ENCODE measurements around the gene TOPBP1.

DNA sequence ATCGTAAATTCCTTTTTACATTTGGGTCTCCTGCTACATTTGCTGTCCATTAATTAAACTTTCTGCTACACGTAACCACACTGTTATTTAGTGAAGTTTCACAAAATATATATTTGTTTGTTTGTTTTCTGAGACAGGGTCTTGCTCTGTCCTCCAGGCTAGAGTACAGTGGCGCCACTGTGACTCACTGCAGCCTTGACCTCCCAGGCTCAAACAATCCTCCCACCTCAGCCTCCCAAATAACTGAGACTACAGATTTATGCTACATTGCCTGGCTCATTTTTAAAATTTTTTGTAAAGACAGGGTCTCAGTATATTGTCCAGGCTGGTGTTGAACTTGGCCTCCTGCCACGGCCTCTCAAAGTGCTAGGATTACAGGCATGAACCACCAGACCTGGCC lies 20.5 kb downstream of the TOPBP1 start:
- TF ChIP-seq, protein P1, sequence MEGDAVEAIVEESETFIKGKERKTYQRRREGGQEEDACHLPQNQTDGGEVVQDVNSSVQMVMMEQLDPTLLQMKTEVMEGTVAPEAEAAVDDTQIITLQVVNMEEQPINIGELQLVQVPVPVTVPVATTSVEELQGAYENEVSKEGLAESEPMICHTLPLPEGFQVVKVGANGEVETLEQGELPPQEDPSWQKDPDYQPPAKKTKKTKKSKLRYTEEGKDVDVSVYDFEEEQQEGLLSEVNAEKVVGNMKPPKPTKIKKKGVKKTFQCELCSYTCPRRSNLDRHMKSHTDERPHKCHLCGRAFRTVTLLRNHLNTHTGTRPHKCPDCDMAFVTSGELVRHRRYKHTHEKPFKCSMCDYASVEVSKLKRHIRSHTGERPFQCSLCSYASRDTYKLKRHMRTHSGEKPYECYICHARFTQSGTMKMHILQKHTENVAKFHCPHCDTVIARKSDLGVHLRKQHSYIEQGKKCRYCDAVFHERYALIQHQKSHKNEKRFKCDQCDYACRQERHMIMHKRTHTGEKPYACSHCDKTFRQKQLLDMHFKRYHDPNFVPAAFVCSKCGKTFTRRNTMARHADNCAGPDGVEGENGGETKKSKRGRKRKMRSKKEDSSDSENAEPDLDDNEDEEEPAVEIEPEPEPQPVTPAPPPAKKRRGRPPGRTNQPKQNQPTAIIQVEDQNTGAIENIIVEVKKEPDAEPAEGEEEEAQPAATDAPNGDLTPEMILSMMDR (IDR thresholded peaks at IDR 0.05; ENCODE audit: insufficient read depth, low read length), result no peak
- no peak for TF ChIP-seq SPI1 (IDR thresholded peaks at IDR 0.05; ENCODE audit: borderline replicate concordance, low read depth)
